Fibroblast of lung (primary cell): Measurements from ENCODE around the gene SCAF4.

Experiments used
- EZH2 ChIP-seq: IDR thresholded peaks from 2 replicates; pipeline ENCODE4 v1.5.1; 2012; ENCODE audit warnings: low read length, control low read depth, mild to moderate bottlenecking; ENCODE audit errors: missing control alignments
- TF ChIP-seq, protein P1 (sequence below), 2 donors: IDR thresholded peaks in 1 of 2; conservative IDR thresholded peaks in 1 of 2; 1 replicate in 1 of 2; 2 replicates in 1 of 2; pipeline ENCODE4 v1.5.1; 2011 to 2012; ENCODE audit warnings: low read length in 2 of 2, control low read depth in 1 of 2, inconsistent platforms in 1 of 2, low read depth in 1 of 2, mild to moderate bottlenecking in 1 of 2

DNA sequence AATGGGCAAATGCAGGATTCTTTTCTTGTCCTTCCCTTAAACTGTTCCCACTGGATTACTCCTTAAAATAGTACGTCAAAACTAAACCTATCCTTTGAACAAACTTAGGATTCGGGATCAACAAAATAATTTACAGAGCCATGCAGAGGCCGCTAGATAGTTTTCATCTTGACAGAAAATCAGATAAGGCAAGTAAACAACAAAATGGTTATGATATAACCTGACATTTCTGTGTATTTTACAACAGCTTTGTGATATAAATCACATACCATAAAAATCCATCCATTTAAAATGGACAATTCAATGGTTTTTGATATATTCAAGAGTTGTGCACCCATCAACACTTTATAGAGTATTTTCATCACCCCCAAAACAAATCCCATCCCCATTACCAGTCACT is 11.2 kb downstream of the SCAF4 start:
- TF ChIP-seq, protein P1, sequence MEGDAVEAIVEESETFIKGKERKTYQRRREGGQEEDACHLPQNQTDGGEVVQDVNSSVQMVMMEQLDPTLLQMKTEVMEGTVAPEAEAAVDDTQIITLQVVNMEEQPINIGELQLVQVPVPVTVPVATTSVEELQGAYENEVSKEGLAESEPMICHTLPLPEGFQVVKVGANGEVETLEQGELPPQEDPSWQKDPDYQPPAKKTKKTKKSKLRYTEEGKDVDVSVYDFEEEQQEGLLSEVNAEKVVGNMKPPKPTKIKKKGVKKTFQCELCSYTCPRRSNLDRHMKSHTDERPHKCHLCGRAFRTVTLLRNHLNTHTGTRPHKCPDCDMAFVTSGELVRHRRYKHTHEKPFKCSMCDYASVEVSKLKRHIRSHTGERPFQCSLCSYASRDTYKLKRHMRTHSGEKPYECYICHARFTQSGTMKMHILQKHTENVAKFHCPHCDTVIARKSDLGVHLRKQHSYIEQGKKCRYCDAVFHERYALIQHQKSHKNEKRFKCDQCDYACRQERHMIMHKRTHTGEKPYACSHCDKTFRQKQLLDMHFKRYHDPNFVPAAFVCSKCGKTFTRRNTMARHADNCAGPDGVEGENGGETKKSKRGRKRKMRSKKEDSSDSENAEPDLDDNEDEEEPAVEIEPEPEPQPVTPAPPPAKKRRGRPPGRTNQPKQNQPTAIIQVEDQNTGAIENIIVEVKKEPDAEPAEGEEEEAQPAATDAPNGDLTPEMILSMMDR (conservative IDR thresholded peaks at IDR 0.05 in 1 of 2, IDR thresholded peaks at IDR 0.05 in 1 of 2; ENCODE audit: low read depth in 1 of 2, low read length in 2 of 2): no peak
- TF ChIP-seq EZH2: no peak
